HG02571 (cell line): Measurements from ENCODE around the gene DCAF7.

Experiments used
- ATAC-seq: cut with Tn5 transposase; IDR thresholded peaks from one replicate; pipeline ENCODE4 v1.9.1; 2021; ENCODE audit warnings: mild to moderate bottlenecking, moderate library complexity; ENCODE audit not compliant: unreplicated experiment

DCAF7 gene

DNA sequence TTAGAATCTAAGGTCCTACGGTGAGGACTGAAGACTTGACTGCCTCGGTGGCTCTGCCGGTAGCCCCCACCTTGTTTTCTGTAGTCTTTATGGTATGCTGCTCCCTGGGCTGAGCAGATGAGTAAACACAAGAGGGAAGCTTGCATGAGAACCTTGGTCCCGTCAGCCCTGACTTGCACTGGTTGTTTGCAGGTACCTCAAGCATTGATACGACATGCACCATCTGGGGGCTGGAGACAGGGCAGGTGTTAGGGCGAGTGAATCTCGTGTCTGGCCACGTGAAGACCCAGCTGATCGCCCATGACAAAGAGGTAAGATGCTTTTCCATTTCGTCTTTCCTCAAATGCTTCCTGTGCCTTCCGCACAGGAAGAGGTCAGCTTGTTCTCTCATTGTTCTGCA lies 29.4 kb downstream of the DCAF7 start:
- ATAC-seq, result no peak

DNA sequence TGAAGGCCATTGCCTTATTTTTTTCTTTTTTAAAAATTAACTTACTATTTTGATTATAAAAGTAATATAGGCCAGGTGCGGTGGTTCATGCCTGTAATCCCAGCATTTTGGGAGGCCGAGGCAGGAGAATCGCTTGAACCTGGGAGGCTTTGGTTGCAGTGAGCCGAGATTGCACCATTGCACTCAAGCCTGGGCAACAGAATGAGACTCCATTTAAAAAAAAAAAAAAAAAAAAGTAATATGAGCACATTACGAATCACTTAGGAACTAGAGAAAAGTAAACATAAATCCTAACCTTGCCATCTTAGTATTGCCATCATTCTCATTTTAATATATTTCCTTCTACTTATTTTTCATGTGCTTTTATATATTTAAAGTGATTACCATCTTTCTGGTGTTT lies 37.5 kb downstream of the DCAF7 start:
- no peak for ATAC-seq

DNA sequence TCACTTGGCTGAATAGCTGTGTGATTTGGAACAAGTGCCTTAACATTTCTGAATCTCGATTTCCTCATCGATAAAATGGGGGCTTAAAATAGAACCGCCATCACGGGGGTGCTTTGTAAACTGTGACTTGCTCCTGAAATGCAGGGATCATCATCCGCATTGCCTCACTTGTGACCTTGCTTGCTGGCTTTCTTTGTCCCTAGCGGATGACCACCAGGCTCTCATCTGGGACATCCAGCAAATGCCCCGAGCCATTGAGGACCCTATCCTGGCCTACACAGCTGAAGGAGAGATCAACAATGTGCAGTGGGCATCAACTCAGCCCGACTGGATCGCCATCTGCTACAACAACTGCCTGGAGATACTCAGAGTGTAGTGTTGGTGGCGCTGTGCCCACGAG lies 38.5 kb downstream of the DCAF7 start:
- no peak for ATAC-seq

DNA sequence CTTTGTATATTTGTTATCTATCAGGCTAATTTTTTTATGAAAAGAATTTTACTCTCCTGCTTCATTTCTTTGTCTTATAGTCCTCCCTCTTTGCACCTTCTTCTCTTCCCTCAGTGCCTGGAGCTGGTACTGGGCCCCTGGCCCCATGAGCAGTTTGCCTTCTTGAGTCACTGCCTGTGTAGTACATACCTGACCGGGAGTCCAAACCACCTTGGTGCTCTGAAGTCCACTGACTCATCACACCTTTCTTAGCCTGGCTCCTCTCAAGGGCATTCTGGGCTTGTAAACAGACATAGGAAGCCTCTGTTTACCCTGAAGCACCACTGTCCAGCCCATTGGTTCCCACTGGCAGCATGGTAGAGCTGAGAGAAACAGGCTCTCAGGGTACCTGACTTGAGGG lies 39.4 kb downstream of the DCAF7 start:
- ATAC-seq, result no peak

DNA sequence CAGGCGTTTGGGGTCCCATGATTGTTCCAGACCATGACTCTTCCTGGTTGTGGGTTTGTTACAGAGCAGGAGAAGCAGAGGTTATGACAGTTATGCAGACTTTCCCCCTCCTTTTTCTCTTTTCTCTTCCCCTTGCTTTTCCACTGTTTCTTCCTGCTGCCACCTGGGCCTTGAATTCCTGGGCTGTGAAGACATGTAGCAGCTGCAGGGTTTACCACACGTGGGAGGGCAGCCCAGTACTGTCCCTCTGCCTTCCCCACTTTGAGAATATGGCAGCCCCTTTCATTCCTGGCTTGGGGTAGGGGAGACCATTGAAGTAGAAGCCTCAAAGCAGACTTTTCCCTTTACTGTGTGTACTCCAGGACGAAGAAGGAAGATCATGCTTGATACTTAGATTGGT lies 42.5 kb downstream of the DCAF7 start:
- no peak for ATAC-seq

DNA sequence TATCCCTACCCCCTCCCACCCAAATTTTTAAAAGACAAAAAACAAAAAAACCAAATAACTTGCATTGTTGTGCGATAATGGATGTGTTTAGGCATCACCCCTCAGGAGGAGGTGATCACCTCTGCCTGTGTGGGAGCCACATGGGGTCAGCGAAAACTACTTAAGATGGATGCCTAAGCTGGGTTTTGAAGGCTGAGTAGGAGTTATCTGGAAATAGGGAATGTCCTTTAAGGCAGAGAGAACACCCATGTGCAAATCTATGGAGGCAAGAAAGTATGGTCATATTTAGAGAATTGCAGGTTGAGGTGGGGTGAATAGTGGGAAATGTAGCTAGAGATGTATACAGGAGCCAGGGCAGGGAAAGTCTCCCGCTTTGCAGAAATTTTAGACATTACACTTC lies 44.9 kb downstream of the DCAF7 start:
- no peak for ATAC-seq

DNA sequence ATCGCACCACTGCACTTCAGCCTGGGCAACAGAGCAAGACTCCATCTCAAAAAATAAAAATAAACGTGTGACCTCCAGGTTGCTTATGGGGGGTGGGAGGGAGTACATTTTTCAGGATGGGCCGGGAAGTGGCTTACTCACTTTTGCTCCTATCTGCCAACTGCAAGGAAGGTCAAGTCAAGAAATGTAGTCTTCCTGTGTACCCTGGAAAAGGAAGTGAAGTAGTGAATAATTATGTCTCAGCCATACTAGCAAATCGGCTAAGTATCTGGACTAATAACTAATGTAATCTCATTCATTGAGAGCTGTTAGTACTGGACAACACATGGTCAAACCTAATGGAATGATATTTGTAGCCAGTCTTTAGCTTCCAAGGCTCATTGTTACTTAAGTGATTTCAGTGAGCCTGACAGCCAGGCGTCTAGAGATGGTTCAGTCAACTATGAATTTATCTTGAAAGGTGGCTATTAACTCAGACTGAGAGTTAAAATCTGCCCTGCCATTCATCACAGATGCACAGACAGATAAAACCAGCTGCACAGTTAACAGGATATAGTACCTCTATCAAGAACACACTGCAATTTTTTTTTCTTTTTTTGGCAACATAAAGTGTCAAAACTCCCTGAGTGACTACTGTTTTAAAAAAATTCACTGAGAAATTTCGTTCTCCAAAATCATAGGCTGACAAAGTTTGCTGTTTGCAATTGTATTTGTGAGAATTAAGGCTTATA lies 46.7 kb downstream of the DCAF7 start:
- no peak for ATAC-seq

DNA sequence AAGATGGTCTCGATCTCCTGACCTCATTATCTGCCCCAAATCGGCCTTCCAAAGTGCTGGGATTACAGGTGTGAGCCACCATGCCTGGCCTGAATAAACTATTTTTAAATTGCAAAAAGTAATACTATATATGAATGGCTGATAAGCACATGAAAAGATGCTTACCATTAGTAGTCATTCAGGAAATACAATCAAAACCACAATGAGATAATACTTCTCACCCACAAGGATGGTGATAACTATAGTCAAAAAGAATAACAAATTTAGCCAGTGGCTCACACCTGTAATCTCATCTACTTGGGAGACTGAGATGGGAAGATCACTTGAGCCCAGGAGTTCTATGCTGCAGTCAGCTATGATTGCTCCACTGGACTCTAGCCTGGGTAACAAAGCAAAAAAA lies 48.0 kb downstream of the DCAF7 start:
- no peak for ATAC-seq

DNA sequence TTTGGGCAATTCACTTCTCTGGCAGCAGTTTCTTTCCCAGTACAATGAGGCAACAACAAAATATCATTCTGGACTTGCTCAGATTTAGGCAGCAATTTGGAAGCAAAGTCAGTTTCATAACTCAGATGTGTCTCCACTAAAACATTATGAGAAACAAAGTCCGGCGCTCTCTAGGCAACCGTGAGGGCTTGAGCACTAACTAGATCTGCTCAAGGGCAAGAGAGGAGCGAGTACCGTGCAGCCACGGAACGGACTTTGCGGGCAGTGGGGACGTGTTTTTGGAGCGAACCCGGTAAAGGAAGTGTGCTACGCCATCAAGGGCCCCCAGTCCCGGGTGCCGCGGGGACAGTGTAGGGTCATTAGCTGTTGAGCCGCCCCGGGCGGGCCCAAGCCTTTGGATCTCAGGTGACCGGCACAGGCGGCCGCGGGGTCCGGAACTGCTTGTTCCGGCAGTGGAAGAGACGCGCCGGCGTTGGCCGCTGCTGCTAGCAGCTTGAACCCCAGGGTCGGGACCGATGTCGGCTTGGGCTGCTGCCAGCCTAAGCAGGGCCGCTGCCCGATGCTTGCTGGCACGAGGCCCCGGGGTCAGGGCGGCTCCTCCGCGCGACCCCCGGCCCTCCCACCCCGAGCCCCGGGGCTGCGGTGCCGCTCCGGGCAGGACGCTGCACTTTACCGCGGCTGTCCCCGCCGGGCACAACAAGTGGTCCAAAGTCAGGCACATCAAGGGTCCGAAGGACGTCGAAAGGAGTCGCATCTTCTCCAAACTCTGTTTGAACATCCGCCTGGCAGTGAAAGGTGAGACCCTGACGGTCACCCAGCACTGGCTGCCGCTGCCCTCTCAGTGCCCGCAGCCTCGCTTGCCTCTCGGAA lies 50.5 kb downstream of the DCAF7 start, which contains the start of gene TACO1:
Gene TACO1 (plus strand): TSS at position 327 of the 870 bp plus-strand sequence. CDS start 189 bp downstream, at position 516.
- peak; percentile 80 for ATAC-seq

DNA sequence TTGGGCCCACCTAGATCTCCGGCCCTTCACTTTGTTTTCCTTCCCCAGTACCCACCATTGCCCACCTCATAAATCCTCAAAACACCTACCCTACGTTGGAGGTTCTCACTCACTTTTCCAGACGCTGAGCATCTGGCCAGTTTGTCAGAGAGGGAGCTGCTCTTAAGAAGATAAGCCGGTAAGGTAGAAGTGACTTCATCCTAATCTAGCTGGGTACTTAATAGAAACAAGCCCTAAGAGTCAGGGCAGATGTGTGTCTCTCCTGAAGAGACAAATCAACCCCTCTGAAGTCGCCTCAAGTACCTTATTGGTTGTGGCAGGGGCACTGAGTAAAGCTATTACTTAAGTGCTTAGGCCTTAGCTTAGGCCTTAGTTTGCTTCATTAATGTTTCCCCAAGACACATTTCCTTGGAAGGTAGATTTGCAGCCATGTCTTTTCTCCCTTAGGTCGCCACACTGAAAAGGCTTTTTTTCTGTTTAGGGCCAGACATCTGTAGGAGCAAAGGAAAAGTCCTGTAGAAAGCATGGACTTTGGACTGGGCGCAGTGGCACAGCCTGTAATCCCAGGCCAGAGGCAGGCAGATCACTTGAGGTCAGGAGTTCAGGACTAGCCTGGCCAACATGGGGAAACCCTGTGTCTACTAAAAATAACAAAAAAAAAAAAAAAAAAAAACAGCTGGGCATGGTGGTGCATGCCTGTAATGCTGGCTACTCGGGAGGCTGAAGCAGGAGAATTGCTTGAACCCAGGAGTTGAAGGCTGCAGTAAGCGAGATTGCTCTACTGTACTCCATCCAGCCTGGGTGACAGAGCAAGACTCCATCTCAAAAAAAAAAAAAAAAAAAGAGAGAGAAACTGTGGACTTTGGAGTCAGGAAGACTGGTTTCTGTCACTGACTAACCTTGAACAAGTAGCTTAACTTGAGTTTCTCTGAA lies 51.4 kb downstream of the DCAF7 start:
- ATAC-seq, result no peak

DNA sequence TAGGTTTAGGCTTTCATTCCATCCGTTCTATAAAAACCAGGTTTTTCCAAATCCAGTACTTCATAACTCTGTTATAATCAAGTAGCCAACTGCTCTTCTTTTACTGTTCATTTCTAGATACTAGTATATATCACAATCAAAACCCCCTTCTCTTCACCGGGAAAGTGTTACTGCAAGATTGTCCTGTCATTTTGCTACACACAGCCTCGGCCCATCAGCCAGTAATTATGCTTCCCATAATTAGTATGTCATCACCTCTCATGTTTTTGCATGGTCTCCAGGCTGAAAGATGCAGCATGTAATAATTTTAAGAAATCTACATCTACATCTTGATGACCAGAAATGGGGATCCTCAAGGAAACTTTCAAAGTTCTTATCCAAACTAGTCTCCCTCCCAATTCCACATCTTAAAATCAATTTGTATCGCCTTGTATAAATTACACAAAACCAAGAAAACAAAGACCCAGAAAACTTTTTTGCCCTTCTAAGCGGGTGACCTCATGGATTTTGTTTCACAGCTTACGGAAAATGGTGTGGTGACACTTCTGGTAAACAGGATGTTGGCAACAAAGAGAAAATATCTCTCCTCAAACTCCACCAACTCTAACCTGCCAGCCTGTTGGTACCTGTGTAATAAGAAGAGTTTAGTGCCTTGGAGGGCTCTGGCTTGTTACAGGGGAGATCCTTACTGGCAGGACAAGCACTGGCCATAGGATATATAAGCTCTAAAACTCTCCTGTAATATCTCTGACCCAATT lies 59.7 kb downstream of the DCAF7 start:
- no peak for ATAC-seq

DNA sequence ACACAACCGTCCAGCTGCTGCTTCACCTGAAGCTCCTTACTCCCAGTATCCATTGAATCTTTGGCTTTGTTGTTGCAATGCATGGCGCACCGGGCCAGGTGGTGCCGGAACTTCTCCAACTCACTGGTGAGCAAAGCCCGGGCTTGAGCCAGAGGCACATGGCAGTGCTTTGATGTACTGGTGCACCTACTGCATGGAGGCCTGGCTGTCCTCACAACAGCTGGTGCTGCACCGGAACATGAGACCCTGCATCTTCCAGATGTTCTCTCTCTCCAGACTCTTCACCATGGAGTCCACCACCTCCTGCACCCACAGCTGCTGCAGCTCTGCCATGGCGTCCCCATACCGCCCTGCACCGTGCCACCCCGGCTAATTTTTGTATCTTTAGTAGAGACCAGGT lies 60.6 kb downstream of the DCAF7 start:
- no peak for ATAC-seq

DNA sequence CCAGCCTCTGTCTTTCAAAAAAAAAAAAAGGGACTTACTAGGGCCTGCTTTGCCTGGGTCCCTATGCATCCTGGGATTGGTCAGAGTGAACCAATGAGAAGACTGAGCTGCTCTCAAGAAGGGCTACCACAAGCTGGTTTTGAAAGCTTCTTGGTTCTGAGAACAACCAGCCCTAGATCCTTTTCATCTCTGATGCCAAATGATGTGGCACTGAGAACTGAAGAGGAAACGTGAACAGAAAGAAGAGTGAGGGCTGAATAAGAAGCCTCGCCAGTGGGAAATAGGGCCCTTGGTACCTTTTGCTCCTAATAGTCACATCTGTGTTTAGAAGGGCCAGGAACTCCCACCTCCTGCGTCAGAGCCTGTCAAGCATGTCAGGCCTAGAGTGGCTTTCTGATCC lies 61.1 kb downstream of the DCAF7 start:
- ATAC-seq, result no peak

DNA sequence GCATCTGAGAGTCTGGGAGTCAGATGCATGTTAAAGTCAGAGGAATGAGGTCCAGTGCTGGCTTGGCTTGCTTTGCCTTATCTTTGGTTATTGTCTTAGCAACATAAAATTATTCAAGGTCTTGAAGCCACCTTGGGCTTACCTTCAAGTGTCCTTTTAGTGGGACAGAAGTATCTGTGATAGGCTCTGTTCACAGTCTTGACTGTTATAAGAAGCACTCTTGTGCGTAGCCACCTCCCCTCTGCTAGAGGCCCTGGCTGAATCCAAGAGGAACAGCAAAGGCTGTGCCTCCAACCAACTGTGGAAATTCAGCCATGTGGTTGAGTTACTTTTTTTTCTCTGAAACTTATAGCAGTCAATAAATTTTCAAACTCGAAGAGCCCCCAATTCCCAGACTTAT lies 63.4 kb downstream of the DCAF7 start:
- no peak for ATAC-seq

DNA sequence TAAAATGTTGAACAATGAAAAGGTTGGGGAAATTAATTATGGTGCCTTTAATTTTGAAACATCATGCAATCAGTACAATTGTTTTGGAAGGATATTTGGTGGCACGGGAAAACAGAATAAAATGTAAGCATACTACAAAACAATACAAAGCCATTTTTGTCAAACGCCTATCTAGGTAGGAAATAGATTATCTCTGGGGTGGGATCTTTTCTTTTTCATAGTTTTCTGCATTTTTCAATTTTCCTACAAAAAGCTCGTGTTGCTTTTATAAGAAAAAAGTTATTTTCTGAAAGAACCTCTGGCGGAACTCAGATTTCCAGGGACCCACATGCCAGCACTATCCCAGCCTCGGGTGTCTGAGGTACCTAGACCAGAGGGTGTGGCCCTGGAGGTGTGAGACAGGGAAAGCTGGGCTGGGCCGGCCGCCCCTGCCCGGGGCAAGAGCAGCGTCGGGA lies 71.0 kb downstream of the DCAF7 start:
- no peak for ATAC-seq

DNA sequence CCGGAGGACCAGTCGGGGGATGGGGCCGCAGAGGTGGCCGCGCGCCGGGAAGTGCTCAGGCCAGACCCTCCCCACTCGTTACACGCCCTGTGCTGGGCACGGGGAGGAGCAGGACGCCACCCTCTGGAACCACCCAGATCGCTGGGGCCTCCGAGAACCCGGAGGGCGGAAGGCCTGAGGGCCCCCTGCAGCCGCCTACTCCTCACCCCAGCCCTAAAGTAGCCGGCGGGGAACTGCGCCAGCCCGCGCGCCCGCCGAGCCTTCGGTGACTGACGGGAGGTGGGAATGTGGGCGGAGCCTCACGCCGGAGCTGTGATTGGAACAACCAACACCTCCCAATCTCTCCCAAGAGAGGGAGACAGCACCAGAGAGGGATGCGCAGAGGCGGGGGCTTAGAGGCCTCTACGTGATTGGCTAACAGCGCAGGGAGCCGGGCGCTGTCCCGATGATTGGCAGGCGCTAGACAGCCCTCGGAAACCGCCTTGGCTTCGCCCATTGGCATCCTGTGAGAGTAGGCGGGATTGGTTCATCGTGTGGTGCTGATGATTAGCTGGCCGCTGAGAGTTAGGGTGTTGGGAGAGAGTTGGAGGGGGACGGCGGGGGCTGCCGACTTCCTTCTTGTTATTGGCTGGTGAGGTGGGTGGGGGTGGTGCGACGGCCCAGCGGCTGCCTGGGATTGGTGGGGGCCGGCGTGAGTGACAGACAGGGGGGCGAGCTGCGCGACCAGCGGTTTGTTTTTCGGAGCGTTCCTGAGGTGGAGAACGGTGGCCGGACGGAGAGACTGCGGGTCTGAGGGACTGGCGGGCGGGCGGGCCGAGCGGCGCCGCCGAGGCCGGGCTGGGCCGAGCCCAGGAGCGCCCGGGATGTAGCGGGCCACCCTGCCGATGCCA lies 71.7 kb downstream of the DCAF7 start, which contains the start of gene MAP3K3:
Gene MAP3K3 (plus strand): TSS at position 734 of the 890 bp plus-strand sequence. CDS start 343 bp downstream, outside the sequence.
- ATAC-seq, result peak; percentile 88

DNA sequence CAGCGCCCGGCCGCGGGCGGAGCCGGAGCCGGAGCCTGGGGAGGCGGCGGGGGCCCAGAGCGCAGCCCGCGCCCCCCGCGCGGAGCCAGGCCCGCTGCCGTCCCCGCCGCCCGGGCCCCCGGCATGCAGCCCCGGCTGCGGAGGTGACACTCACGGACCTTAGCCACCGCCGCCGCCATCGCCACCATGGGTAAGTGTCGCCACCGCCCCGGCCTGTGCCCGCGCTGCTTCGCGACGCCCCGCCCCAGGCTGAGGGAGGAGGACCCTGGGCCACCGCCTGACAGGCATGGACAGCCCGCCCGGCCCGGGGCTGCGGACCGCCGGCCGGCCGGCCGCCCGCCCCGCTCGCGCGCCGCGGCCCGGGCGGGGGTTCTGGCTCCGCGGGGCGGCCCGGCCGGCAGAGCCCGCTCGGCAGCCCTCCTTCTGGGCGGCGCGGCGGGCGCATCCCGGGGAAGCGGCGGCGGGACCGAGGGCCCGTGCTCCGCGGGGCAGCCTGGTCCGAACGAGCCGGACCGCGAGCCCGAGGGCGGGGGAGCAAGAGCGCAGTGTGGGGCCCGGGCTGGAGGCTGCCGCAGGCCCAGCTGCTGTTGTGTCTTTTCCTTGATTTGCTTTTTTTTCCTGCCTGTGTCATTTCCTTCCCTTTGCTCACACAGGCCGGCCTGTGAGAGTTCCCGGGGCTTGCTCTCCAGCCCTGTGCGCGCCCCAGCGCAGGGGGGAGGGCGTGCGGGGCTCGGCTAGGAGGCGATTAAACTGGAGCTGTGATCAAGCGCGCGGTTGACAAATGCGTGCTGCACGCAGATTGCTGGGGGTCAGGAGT lies 72.5 kb downstream of the DCAF7 start:
- ATAC-seq, result peak; percentile 27

DNA sequence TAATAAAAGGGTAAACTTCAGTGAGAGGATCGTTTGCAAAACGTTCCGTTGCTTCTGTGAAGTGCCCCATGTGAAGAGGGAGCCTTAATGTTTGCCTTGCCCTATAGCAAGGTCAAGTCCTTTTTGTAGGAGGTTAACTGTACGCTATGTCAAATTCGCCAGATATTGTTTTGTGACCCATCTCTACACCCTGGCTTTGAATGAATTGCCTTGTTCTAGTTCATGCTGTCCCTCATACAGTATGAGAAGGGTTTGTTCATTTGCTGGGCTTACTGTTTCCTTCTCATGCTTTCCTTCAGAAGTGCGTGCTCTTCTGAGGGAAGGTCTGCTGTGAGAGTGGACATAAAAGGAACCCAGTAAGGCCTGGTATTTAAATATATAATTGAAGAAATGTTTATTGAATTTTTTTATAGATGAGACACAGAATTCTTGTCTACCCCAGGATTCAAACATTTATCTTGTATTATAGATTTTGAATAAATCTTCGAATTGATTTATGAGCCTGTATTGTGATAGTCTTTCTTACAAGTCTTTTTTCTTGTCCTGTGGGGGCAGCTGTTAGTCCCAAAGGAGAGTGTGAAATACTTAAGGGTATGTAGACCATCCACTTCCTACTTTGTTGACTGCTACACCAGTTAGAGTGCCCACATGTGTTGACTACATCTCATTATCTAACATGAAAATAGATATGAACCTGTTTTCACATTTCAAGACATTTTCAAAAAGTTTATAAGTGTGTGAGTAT lies 73.7 kb downstream of the DCAF7 start:
- ATAC-seq, result no peak
